GM19023 (cell line): Measurements from ENCODE around the gene FOXO3.

ENCODE experiments used
- ATAC-seq: cut with Tn5 transposase; IDR thresholded peaks from one replicate; pipeline ENCODE4 v1.9.1; 2021; ENCODE audit warnings: mild to moderate bottlenecking, moderate library complexity; ENCODE audit not compliant: unreplicated experiment

Gene FOXO3

DNA sequence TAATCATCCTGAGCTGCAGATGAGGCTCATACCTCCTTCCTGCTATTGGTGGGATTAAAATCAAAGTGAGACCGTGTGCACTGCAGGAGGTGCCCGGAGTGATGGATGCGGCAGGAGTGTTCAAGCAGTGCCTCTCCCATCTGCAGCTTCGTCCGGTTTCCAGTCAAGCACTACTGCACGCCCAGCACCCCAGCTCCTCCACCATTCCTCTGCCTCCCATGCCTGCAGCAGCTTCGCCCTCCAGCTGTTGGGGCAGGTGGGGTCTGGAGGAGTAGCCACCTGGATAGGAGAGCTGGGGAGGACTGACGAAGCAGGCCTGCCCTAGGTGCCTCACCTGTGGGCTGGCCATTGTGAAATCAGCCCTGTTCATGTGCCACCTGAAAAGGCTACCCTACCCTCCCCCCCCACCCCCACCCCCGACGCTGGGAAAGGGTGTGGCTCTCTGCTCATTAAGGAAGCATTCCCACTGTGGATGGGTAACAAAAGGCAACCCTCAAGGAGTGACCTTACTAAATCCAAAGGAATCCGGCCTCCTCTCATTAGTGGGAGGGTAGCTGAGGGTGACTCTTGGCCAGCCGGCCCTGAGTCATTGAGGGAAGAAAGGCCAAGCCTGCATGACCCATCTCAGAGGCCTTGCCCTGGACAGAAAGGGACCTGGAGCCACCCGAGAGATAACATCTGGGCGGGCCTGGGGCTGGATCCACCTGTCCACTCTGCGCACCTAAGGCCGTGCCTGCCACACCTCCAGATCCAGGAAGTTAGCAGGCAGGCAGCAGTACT lies 171.6 kb downstream of the FOXO3 start:
- no peak for ATAC-seq

GRCh38 chr6:108733051-108733450 lies 172.3 kb downstream of the FOXO3 start:
- no peak for ATAC-seq

- no peak for ATAC-seq
These were observed 173.1 kb downstream of the FOXO3 start for GRCh38 chr6:108733706-108734265.
